Astrocyte of the cerebellum (primary cell): ENCODE results near the gene PCDHGA3.
"Not testable (repeated sequence)": the region's sequence is repeated elsewhere in the genome, so short reads cannot be mapped to it uniquely, and the experiment has no call there.

ENCODE experiments used
- DNase-seq: peaks from one replicate; pipeline ENCODE4 v3.0.0-alpha.2; 2011; ENCODE audit warnings: low read depth
- H3K4me3 ChIP-seq: 2 replicates; pipeline ENCODE4 v1.5.1; 2011; ENCODE audit warnings: mild to moderate bottlenecking, low read depth, low read length, moderate library complexity
- in situ Hi-C: cut with HindIII; loops from 2 replicates; pipeline ENCODE4 v1.10.0; 2017; ENCODE audit warnings: low sequenced_read_pairs
- TF ChIP-seq, protein P1 (sequence below): IDR thresholded peaks from 2 replicates; pipeline ENCODE4 v1.5.1; 2012; ENCODE audit warnings: low read length, low read depth, moderate library complexity, mild to moderate bottlenecking; ENCODE audit errors: missing control alignments

PCDHGA3 gene

DNA sequence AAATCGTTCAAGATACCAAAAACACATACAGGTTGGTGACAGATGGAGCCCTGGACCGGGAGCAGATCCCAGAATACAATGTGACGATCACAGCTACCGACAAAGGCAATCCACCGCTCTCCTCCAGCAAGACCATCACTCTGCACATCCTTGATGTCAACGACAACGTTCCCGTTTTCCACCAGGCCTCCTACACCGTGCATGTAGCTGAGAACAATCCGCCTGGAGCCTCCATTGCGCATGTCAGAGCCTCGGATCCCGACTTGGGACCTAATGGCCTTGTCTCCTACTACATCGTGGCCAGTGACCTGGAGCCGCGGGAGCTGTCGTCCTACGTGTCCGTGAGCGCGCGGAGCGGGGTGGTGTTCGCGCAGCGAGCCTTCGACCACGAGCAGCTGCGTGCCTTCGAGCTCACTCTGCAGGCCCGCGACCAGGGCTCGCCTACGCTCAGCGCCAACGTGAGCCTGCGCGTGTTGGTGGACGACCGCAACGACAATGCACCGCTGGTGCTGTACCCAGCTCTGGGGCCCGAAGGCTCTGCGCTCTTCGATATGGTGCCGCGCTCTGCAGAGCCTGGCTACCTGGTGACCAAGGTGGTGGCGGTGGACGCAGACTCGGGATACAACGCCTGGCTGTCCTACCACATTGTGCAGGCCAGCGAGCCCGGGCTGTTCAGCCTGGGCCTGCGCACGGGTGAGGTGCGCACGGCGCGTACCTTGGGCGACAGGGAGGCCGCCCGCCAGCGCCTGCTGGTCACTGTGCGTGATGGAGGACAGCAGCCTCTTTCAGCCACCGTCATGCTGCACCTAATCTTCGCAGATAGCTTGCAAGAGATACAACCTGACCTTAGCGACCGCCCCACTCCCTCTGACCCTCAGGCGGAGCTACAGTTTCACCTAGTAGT, 28.2 kb downstream of the PCDHGA3 start:
- TF ChIP-seq, protein P1, sequence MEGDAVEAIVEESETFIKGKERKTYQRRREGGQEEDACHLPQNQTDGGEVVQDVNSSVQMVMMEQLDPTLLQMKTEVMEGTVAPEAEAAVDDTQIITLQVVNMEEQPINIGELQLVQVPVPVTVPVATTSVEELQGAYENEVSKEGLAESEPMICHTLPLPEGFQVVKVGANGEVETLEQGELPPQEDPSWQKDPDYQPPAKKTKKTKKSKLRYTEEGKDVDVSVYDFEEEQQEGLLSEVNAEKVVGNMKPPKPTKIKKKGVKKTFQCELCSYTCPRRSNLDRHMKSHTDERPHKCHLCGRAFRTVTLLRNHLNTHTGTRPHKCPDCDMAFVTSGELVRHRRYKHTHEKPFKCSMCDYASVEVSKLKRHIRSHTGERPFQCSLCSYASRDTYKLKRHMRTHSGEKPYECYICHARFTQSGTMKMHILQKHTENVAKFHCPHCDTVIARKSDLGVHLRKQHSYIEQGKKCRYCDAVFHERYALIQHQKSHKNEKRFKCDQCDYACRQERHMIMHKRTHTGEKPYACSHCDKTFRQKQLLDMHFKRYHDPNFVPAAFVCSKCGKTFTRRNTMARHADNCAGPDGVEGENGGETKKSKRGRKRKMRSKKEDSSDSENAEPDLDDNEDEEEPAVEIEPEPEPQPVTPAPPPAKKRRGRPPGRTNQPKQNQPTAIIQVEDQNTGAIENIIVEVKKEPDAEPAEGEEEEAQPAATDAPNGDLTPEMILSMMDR = no peak
- DNase-seq = no peak
- no peak overlapping the region for H3K4me3 ChIP-seq
- in situ Hi-C loops = no loop called here

DNA sequence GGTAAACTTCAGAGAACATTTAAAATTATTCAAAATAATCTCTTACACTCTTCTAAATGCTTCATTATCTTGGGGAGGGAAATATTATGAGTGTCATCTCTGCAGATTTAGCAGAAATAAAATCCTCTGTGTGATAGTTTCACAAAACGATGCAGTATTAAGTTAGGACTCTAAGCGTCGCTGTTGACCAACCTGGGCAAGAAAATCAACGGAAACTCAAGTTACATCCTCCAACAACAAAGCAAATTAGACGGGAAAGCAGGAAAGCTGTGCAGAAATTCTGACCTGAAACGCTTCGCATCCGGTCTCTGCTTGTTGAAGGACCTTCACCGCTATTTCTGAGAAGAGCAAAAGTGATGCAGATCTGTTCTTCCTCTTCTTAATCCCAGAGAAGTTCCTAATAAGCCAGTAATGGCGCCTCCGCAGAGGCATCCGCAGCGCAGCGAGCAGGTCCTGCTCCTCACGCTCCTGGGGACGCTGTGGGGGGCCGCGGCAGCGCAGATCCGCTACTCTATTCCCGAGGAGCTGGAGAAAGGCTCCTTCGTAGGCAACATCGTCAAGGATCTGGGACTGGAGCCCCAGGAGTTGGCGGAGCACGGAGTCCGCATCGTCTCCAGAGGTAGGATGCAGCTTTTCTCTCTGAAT, 30.2 kb downstream of the PCDHGA3 start, which contains the start of gene PCDHGA6:
Gene PCDHGA6, plus strand, starts transcription at position 219 of the 645 bp plus-strand sequence. Its CDS starts 193 bp downstream, at position 412.
- TF ChIP-seq, protein P1 = peak; percentile 46
- in situ Hi-C loops = no loop called here
- no peak for DNase-seq
- peak within 1 kb of the TSS; percentile 33 for H3K4me3 ChIP-seq

DNA sequence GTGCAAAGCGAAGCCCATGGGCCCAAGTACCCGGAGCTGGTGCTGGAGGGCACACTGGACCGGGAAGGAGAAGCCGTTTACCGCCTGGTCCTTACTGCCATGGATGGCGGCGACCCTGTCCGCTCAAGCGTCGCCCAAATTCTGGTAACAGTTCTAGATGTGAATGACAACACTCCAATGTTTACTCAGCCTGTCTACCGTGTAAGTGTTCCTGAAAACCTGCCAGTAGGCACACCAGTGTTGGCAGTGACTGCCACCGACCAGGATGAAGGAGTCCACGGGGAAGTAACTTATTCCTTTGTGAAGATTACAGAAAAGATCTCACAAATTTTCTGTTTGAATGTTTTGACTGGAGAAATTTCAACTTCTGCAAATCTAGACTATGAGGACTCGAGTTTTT, 31.0 kb downstream of the PCDHGA3 start:
- in situ Hi-C loops = no loop called here
- DNase-seq = no peak
- no peak overlapping the region for H3K4me3 ChIP-seq
- TF ChIP-seq, protein P1 = no peak

DNA sequence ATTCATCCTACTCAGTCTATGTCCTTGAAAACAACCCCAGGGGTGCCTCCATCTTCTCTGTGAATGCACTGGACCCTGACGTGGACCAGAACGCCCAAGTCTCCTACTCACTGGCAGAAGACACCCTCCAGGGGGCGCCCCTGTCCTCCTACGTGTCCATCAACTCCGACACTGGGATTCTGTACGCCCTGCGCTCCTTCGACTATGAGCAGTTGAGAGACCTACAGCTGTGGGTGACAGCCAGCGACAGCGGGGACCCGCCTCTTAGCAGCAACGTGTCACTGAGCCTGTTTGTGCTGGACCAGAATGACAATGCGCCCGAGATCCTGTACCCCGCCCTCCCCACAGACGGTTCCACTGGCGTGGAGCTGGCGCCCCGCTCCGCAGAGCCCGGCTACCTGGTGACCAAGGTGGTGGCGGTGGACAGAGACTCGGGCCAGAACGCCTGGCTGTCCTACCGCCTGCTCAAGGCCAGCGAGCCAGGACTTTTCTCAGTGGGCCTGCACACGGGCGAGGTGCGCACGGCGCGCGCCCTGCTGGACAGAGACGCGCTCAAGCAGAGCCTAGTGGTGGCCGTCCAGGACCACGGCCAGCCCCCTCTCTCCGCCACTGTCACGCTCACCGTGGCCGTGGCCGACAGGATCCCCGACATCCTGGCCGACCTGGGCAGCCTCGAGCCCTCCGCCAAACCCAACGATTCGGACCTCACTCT, 32.0 kb downstream of the PCDHGA3 start:
- H3K4me3 ChIP-seq, DNase-seq, in situ Hi-C loops: not testable (repeated sequence)

DNA sequence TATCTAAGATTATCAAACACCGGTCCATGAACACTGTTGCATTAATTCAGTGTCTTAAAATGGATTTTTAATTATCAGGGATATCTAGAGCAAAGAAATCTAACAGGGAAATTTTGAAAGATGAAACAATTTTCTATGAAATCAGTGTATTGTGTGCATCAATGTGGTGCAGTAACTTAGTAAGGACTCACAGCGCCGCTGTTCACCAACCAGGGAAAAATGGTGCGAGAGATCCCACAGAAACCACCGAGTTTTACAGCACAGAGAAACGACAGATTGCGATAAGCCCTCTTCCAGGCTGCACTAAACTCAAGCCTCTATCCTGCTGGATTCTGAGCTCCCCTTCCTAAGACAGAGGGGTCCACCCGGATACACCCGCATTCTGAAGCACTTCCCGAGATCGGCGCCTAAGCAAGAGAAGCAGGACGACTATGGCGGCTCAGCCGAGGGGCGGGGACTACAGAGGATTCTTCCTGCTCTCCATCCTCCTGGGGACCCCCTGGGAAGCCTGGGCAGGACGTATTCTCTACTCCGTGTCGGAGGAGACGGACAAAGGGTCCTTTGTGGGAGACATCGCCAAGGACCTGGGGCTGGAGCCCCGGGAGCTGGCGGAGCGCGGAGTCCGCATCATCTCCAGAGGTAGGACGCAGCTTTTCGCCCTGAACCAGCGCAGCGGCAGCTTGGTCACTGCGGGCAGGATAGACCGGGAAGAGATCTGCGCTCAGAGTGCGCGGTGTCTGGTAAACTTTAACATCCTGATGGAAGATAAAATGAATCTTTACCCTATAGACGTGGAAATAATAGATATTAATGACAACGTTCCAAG, 39.1 kb downstream of the PCDHGA3 start, which contains the start of gene PCDHGA7:
Gene PCDHGA7, plus strand, starts transcription at position 274 of the 826 bp plus-strand sequence. Its CDS starts 158 bp downstream, at position 432.
- peak within 1 kb of the TSS; percentile 43 for H3K4me3 ChIP-seq
- TF ChIP-seq, protein P1 = peak; percentile 47
- in situ Hi-C loops = no loop called here
- DNase-seq = no peak

DNA sequence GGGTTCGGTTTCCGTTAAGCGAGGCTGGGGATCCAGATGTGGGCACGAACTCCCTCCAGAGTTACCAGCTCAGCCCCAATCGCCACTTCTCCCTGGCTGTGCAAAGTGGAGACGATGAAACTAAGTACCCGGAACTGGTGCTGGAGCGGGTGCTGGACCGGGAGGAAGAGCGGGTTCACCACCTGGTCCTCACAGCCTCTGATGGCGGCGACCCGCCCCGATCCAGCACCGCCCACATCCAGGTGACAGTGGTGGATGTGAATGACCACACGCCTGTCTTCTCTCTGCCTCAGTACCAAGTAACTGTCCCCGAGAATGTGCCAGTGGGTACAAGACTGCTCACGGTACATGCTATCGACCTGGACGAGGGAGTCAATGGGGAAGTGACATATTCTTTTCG, 39.7 kb downstream of the PCDHGA3 start:
- TF ChIP-seq, protein P1 = no peak
- peak overlapping the region; percentile 43 for H3K4me3 ChIP-seq
- DNase-seq = no peak
- in situ Hi-C loops = no loop called here
